HG03064 (cell line): ENCODE measurements around the gene ALG1L2.
"Not testable (repeated sequence)": the region's sequence is repeated elsewhere in the genome, so short reads cannot be mapped to it uniquely, and the experiment has no call there.

ENCODE experiments used
- ATAC-seq: cut with Tn5 transposase; IDR thresholded peaks from one replicate; pipeline ENCODE4 v1.9.1; 2021; ENCODE audit warnings: low read depth; ENCODE audit not compliant: unreplicated experiment

Gene ALG1L2

DNA sequence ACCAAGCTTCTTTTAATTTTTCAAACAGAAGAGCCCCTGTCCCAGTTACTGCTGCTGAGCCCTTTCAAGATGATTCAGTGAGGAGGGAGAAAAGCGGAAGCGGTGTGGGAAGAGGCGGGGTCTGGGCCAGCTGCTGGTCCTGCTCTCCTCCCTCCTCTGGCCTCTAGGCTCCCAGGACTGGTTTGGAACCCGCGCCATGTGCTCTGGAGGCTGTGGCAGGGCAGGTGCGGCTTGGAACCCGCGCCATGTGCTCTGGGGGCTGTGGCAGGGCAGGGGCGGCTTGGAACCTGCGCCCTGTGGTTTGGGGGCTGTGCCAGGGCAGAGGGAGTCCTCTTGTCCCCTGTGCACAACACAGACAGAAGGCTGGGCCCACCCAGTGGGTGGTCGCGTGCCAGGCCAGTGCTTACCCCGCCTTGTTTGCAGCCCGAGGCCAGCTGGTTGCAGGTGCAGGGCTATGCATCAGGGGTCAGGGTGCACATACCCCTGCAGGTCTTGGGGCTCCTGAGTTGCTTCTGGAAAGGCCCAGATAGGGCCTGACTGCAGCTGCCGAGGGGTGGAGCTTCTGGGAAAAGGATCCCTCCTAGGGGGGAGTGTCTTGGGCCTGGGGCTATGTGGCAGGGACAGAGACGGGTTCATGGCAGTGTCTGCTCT is 12.2 kb downstream of the ALG1L2 start:
- no peak for ATAC-seq

GRCh38 chr3:130094491-130094941 is 12.9 kb downstream of the ALG1L2 start:
- ATAC-seq = not testable (repeated sequence)

DNA sequence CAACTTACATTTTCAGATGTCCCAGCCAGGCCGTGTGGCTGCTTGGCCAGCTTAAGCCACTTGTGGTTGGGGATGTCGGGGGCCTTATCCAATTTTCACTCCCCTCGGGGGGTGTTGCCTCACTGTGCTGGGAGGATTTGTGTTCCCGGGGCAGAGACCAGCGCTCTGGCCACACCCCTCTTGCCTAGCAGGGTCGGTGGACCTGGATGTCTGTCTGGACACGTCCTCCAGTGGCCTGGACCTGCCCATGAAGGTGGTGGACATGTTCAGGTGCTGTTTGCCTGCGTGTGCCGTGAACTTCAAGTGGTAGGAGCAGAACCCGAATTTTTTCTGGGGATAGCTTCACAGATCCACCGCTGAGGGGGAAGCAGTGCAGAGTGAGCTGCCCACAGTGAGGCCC is 14.2 kb downstream of the ALG1L2 start:
- ATAC-seq = not testable (repeated sequence)

DNA sequence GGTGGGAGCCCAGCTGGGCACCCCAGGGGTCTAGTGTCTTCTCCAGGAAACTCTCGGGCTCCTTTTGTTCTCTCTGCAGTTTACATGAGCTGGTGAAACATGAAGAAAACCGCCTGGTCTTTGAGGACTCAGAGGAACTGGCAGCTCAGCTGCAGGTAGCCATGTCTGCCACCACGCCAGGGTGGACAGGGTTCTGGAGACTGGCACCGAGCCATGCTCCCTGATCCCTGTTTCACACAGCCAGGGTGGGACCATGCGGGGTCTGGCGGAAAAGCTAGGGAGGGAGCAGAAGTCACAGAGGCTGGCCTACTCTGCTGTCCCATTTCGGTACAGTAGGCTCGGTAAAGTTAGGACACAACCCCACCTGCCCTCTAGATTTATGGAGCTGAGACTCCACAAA is 15.5 kb downstream of the ALG1L2 start:
- not testable (repeated sequence) for ATAC-seq

GRCh38 chr3:130097690-130098638 is 16.3 kb downstream of the ALG1L2 start:
- ATAC-seq = not testable (repeated sequence)

- ATAC-seq = not testable (repeated sequence)
These were observed 17.2 kb downstream of the ALG1L2 start for GRCh38 chr3:130098639-130099385.

- not testable (repeated sequence) for ATAC-seq
These were observed 20.9 kb downstream of the ALG1L2 start for GRCh38 chr3:130102545-130102944.

- not testable (repeated sequence) for ATAC-seq
These were observed 22.6 kb downstream of the ALG1L2 start for GRCh38 chr3:130104191-130104590.

DNA sequence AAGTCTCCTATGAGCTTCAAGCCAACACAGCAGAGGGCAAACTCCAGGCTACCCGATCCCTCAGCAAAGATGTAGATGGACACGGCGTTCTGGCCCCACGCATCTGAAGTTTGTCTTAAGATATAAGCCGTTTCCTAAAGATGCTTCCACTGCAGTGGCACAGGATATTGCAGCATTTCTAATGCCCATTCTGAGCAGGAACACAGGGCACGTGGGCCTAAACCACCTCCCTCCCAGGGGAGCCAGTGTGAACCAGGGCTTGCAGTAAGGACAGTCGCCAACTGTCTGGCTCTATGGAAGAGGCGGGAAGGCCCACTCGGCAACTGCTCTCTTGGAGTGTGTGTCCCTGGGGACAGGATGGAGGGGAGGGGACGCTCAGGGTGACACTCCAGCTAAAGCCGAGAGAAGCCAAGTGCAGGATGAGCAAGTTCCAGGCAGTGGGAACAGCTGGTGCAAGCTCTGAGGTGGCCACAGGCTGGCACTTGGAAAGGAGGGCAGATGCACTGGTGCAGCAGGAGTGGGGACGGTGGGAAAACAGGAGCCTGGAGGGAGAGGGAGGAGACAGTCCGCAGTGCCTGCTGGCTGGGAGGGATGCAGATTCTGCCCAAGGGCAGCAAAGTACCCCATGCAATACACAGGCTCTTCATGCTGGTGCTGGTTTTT is 25.8 kb downstream of the ALG1L2 start:
- ATAC-seq = not testable (repeated sequence)

DNA sequence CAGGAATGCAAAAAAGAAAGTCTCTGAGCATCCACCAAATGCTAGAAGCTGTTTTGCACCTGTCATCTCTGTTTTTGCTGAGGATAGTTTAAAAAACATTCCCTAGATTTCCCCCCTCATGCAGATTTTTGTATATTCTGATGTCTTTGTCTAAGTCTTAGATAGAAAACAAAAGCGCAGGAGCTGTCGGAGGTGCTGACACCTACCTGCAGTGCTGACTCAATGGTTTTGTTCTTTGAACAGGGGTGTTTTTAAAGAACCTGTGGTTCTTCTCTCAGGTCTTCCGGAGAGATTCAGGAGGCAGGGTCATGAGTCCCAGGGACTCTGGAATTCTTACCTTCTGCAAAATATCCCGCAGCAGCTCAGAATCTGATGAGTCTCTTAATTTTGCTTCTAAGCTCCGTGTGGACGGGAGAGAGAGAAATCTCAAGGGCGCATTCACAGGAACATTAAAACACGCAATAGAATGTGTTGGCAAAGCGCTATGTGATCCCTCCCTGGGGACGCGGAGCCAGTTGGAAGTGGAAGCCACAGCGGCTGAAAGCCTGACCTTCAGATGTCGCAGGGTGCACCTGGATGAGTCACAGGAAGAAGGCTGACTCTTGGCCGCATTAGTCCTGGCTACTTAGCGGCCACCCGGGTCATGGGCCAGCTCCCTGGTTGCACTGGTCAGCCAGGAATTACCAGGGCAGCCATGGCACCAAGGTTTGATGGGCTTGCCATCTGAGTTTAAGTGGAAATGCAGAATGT is 27.4 kb downstream of the ALG1L2 start:
- not testable (repeated sequence) for ATAC-seq

- not testable (repeated sequence) for ATAC-seq
These were observed 28.9 kb downstream of the ALG1L2 start for GRCh38 chr3:130110386-130111169.

GRCh38 chr3:130111185-130111864 is 29.7 kb downstream of the ALG1L2 start:
- ATAC-seq = peak; percentile 100

- ATAC-seq = peak; percentile 56
These were observed 30.5 kb downstream of the ALG1L2 start for GRCh38 chr3:130111865-130112747.

GRCh38 chr3:130112748-130113073 is 31.1 kb downstream of the ALG1L2 start:
- not testable (repeated sequence) for ATAC-seq

DNA sequence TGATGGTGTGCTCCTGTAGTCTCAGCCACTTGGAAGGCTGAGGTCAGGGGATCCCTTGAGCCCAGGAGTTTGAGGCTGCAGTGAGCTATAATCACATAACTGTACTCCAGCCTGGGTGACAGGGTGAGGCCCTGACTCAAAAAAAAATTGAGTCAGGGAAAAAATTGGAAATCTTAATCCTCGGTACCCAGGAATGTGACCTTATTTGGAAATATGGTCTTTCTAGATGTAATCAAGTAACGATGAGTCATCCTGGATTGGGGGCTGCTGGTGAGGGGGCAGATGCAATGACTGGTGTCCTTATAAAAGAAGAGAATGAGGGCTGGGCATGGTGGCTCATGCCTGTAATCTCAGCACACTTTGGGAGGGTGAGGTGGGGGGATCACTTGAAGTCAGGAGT is 33.8 kb downstream of the ALG1L2 start:
- not testable (repeated sequence) for ATAC-seq

- ATAC-seq = no peak
These were observed 36.3 kb downstream of the ALG1L2 start for GRCh38 chr3:130117933-130118332.

DNA sequence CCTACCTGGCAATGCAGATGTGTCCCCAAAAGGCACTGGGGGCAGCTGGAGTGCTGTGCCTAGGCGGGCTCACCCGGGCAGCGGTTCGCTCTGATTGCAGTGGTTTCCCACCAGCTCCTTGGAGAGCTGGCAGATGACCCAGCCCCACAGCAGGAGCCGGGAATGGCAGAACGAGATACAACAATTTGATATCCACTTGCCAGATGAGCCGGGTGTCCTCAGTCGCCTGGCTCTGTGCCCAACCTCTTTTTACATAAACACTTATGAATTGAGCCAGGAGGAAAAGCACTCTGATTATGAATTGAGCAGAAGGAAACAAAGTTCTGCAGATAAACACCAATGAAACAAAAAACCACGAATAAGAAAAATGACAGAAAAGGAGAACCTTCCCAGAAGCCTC is 38.2 kb downstream of the ALG1L2 start:
- not testable (repeated sequence) for ATAC-seq
